ENCODE measurements around the gene RNF145.
"Not testable (repeated sequence)": the region's sequence is repeated elsewhere in the genome, so short reads cannot be mapped to it uniquely, and the experiment has no call there.

RNF145 gene

GRCh38 chr5:159209438-159210209 is at the start of gene RNF145:
RNF145 (minus strand) TSS chr5:159209553; CDS start chr5:159203617, 5,936 bp downstream.
- DNase-seq = peak; percentile 93

- no peak for DNase-seq
Measured at GRCh38 chr5:159258361-159258760, 49.0 kb upstream of the RNF145 start.

- peak; percentile 15 for DNase-seq
Measured at GRCh38 chr5:159257629-159258283, 48.4 kb upstream of the RNF145 start.

- no peak for DNase-seq
Measured at GRCh38 chr5:159257007-159257406, 47.7 kb upstream of the RNF145 start.

- DNase-seq = no peak
Measured at GRCh38 chr5:159252195-159252594, 42.8 kb upstream of the RNF145 start.

- DNase-seq = no peak
Measured at GRCh38 chr5:159249158-159249557, 39.8 kb upstream of the RNF145 start.

- DNase-seq = no peak
Measured at GRCh38 chr5:159244890-159245289, 35.5 kb upstream of the RNF145 start.

- no peak for DNase-seq
Measured at GRCh38 chr5:159244163-159244562, 34.8 kb upstream of the RNF145 start.

GRCh38 chr5:159243385-159243784 is 34.0 kb upstream of the RNF145 start:
- no peak for DNase-seq

- DNase-seq = no peak
Measured at GRCh38 chr5:159242656-159243055, 33.3 kb upstream of the RNF145 start.

GRCh38 chr5:159241946-159242552 is 32.7 kb upstream of the RNF145 start:
- DNase-seq = no peak

- DNase-seq = no peak
Measured at GRCh38 chr5:159240301-159240870, 31.0 kb upstream of the RNF145 start.

GRCh38 chr5:159235871-159236520 is 26.6 kb upstream of the RNF145 start:
- DNase-seq = peak; percentile 68

- no peak for DNase-seq
Measured at GRCh38 chr5:159231167-159231566, 21.8 kb upstream of the RNF145 start.

- no peak for DNase-seq
Measured at GRCh38 chr5:159230657-159231056, 21.3 kb upstream of the RNF145 start.

GRCh38 chr5:159228097-159228496 is 18.7 kb upstream of the RNF145 start:
- not testable (repeated sequence) for DNase-seq

- no peak for DNase-seq
Measured at GRCh38 chr5:159227452-159227851, 18.1 kb upstream of the RNF145 start.

GRCh38 chr5:159226451-159226850 is 17.1 kb upstream of the RNF145 start:
- no peak for DNase-seq

- DNase-seq = no peak
Measured at GRCh38 chr5:159224471-159224870, 15.1 kb upstream of the RNF145 start.

GRCh38 chr5:159223469-159223868 is 14.1 kb upstream of the RNF145 start:
- no peak for DNase-seq

GRCh38 chr5:159220206-159220605 is 10.9 kb upstream of the RNF145 start:
- DNase-seq = no peak

- no peak for DNase-seq
Measured at GRCh38 chr5:159218595-159219023, 9.3 kb upstream of the RNF145 start.

- DNase-seq = no peak
Measured at GRCh38 chr5:159217236-159217635, 7.9 kb upstream of the RNF145 start.
